IPS-NIHi11 (cell line): ENCODE data around the gene CLSTN2.

Experiments
- DNase-seq: peaks from one replicate; pipeline ENCODE4 v3.0.0; 2012; ENCODE audit warnings: mixed read lengths, low spot score

Gene CLSTN2

DNA sequence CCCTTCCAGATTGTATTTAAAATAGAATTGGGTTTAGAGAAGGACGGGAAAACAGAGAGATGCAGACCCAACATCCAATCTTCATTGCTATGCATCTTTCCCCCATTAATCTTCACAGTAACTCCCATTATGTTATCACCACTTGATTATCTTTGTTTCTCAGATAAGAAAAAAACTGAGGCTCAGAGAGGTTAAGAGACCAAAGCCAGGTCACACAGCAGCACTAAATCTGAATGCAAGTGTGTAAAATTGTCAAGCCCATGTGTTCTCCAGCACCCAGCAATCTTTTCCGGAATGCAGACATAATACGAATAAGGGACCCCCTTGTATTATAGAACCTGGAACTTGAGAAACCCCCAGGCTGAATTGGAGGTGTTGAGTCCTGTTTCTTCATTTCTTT lies 662.4 kb downstream of the CLSTN2 start:
- DNase-seq: no peak

DNA sequence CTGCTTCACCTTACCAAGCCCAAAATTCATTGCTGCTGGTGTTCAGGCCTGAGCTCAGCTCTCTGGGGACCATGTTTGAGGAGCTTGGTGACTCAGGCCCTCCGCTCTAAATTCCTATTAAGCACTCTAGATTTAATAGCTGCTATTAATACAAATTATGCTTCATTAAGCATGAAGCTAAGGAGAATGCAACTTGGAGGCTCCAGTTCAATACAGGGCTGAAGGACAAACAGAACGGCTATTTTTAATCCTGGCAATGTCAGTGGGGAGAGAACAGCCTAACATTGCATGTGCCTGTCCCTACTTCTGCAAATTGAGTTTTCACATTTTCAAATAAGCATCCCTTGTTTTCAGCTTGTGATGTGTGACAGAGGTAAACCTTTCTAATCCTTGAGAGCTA lies 662.8 kb downstream of the CLSTN2 start:
- DNase-seq: no peak

DNA sequence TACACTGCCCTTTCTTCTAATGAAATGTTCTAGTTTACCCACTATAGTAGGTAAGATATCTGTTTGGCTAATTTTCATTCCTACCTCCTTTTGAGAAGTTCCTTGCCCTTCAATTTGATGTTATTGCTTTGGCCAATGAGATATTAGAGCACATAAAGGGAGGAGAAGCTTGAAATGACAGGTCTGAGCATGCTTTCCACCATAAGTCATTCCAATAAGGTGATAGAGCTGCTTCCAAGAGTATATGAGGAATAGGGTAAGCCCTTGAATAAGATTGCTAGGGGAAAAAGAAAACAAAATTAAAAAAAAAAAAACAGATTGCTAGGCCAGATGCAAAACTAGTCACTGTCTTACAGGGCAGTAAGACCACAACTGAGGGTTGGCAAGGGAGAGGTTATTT lies 664.0 kb downstream of the CLSTN2 start:
- DNase-seq: no peak

DNA sequence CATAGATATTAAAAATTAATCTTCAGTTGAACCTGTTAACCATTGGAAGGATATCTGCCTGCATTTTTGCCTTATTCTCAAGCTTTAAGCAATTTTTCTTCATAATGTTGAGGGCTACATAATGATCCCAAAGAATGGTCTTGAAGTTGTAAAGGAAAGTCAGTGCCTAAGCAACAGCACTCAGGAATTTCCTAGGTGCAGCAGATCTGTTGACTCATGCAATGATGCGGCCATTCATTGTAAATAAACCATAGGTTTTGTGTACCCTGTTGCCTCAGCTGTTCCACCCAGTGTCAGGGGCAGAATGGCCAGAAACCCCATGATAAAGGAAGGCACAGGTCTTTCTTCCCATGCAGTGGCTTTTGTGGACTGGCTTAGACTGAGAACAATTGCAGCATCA lies 664.5 kb downstream of the CLSTN2 start:
- no peak for DNase-seq

DNA sequence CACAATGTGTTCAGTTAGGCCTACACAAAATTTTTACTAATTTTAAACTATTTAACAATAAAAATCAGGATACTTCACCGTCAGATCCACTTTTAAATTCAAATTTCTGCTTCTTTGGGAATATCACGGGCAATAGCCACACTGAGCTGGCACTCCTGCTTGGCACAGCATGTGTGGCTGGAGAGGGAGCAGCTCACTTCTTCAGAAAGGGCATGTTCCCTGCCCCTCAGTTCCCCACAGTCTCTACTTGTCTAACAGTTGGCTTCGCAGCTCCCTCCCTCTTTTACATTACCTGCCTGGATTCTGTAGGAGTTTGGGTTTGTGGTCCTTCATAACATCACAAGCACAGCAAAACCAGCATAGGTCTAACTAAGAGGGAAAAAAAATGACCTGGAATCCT lies 666.9 kb downstream of the CLSTN2 start:
- no peak for DNase-seq

DNA sequence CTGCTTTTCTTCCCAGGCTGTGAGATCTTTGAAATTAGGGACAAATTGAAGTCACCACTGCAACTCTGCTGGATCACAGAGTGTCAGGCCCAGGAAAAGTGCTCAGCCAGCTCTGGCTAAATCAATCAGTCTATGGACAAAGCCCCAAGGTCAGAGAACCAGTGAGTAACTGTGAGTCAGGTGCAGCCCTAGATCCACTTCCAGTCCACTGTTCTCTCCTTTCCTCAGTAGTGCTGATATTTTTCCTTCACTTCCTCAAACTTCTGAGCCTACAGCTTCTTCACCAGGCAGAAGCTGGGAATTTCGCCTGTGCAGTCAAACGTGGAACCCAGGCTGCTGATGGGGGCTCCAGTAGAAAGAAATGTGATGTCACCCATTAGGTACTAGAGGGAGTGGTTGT lies 667.8 kb downstream of the CLSTN2 start:
- no peak for DNase-seq

DNA sequence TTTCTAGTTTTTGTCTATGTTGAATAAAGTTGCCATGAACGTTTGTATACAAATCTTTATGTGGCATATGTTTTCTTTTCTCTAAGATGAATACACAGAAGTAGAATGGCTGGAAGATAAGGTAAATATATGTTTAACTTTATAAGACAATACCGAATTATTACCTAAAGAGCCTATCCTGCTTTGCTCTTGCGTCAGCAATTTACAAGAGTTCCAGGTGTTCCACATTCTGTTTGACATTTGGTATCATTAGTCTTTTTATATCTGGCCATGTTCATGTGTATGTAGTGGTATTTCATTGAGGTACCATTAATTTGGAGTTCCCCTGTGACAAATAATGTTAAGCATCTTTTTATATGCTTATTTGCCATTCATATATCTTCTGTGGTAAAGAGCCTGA lies 668.8 kb downstream of the CLSTN2 start:
- DNase-seq: no peak

DNA sequence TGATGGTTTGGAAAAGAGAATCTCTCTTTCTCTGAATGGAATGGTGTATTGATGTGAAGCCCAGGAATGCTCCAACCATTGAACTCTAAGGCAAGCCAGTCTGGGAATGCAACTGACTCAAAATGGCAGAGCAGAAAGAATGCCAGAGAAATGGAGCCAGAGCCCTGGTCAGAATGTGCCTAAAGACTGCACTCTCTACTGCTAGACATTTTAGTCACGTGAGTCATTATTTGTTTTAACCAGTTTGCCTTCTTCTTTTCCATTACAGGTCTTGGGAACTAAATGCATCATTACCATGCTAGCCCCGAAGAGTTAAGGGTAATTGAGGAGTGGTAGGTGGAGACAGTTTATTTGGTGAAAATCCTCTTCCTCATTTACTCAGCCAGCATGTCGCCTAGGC lies 675.6 kb downstream of the CLSTN2 start:
- no peak for DNase-seq

DNA sequence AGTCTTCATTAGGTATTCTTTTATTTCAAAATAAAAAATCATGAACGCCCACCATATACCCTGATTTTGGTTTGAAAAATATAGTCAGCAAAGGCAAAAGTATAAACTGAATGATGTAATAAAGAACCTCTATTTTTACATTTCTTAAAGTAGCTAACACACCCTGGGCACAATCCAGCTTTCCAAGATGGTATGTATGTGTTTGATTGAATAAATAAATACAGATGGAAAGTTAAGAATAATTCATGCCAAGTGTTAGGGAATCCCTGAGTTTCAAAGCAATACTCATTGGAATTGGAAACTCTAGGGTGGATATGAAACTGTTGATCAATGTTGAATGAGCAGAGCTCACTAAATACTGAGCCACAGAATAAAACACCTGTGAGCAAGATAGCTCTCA lies 679.0 kb downstream of the CLSTN2 start:
- DNase-seq: no peak

DNA sequence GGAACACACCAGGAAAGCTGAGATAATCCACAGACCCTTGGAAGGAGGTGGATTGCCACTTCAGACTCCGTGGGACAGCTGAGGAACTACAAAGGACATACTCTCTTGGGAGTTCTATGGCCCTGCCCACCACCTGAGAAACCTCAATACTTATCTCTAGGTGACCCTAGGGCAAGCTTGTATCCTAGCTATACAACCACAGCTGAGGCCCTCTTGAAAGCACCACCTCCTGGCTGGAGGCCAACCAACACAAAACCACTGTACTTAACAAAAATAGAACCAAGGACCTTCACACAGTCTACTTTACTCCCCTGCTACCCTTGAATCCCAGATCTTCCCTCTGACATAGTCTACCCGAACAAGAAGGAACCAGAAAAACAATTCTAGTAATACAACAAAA lies 682.1 kb downstream of the CLSTN2 start:
- DNase-seq: no peak

DNA sequence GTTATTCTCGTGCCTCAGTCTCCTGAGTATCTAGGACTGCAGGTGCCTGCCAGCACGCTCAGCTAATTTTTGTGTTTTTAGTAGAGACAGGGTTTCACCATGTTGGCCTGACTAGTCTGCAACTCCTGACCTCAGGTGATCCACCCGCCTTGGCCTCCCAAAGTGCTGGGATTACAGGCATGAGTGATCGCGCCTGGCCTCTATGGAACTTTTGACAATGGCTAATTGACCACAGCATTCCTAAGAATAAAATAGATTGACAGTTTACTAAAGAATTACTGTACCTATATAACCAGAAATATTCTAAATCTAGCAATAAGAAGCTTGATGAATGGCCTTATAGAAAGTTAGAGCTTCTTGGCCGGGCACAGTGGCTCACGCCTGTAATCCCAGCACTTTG lies 691.9 kb downstream of the CLSTN2 start:
- DNase-seq: no peak
